SK-N-SH treated with all-trans-retinoic acid at 6 μM for 48 hours (cell line): Measurements from ENCODE around the gene RHOT2.

Experiments
- ATAC-seq: fragments of 200-7000 bp; cut with Tn5 transposase; 3 replicates; pipeline ENCODE4 v1.9.1; 2020; ENCODE audit warnings: mild to moderate bottlenecking, moderate library complexity
- ARNTL ChIP-seq: fragments of 450-650 bp; formaldehyde crosslinking; IDR thresholded peaks from 2 replicates; pipeline ENCODE4 v1.5.0; 2020; ENCODE audit warnings: low read depth, mild to moderate bottlenecking, moderate library complexity, borderline replicate concordance
- BACH2 ChIP-seq: fragments of 250-450 bp; sonication (Bioruptor Pico); IDR thresholded peaks from 2 replicates; pipeline ENCODE4 v1.9.0; 2021; ENCODE audit warnings: mild to moderate bottlenecking, borderline replicate concordance
- CSDC2 ChIP-seq: fragments of 250-450 bp; sonication (Bioruptor Pico); IDR thresholded peaks from 2 replicates; pipeline ENCODE4 v1.5.0; 2020; ENCODE audit warnings: mild to moderate bottlenecking, moderate library complexity
- GLIS3 ChIP-seq: fragments of 250-450 bp; sonication (Bioruptor Pico); IDR thresholded peaks from 2 replicates; pipeline ENCODE4 v1.5.0; 2020; ENCODE audit warnings: mild to moderate bottlenecking, moderate library complexity
- ISL1 ChIP-seq: fragments of 250-450 bp; sonication (Bioruptor Pico); IDR thresholded peaks from 2 replicates; pipeline ENCODE4 v2.1.2; 2022; ENCODE audit warnings: mild to moderate bottlenecking, moderate library complexity
- OSR1 ChIP-seq: fragments of 250-450 bp; sonication (Bioruptor Pico); IDR thresholded peaks from 2 replicates; pipeline ENCODE4 v1.8.0; 2022; ENCODE audit warnings: moderate library complexity, mild to moderate bottlenecking, inconsistent platforms
- PPARA ChIP-seq: fragments of 250-450 bp; sonication (Bioruptor Pico); IDR thresholded peaks from 2 replicates; pipeline ENCODE4 v1.5.0; 2020; ENCODE audit warnings: mild to moderate bottlenecking, borderline replicate concordance
- RARB ChIP-seq: fragments of 250-450 bp; sonication (Bioruptor Pico); IDR thresholded peaks from 2 replicates; pipeline ENCODE4 v1.8.0; 2021; ENCODE audit warnings: mild to moderate bottlenecking, moderate library complexity
- SNAI2 ChIP-seq: fragments of 250-450 bp; sonication (Bioruptor Pico); IDR thresholded peaks from 2 replicates; pipeline ENCODE4 v1.5.0; 2020; ENCODE audit warnings: mild to moderate bottlenecking, moderate library complexity
- TCF4 ChIP-seq: fragments of 250-450 bp; sonication (Bioruptor Pico); IDR thresholded peaks from 2 replicates; pipeline ENCODE4 v1.8.0; 2021; ENCODE audit warnings: mild to moderate bottlenecking, moderate library complexity, borderline replicate concordance
- TOX ChIP-seq: fragments of 250-450 bp; sonication (Bioruptor Pico); IDR thresholded peaks from 2 replicates; pipeline ENCODE4 v1.8.0; 2021; ENCODE audit warnings: mild to moderate bottlenecking, moderate library complexity, borderline replicate concordance
- ZFP3 ChIP-seq: fragments of 250-450 bp; sonication (Bioruptor Pico); IDR thresholded peaks from 2 replicates; pipeline ENCODE4 v1.5.0; 2020; ENCODE audit warnings: mild to moderate bottlenecking, moderate library complexity
- ZFP30 ChIP-seq: fragments of 450-650 bp; formaldehyde crosslinking; IDR thresholded peaks from 2 replicates; pipeline ENCODE4 v1.5.0; 2022; ENCODE audit warnings: mild to moderate bottlenecking, moderate library complexity
- ZNF565 ChIP-seq: fragments of 450-650 bp; formaldehyde crosslinking; conservative IDR thresholded peaks from 2 replicates; pipeline ENCODE4 v1.5.0; 2020; ENCODE audit warnings: low read depth, mild to moderate bottlenecking, moderate library complexity
- ZNF70 ChIP-seq: fragments of 450-650 bp; formaldehyde crosslinking; IDR thresholded peaks from 2 replicates; pipeline ENCODE4 v1.5.0; 2020; ENCODE audit warnings: mild to moderate bottlenecking, moderate library complexity
- ZNF8 ChIP-seq: fragments of 450-650 bp; formaldehyde crosslinking; IDR thresholded peaks from 2 replicates; pipeline ENCODE4 v1.5.0; 2020; ENCODE audit warnings: mild to moderate bottlenecking, moderate library complexity
- TF ChIP-seq, protein P1 (sequence below): fragments of 250-450 bp; sonication (Bioruptor Pico); IDR thresholded peaks from 2 replicates; pipeline ENCODE4 v1.5.1; 2020; ENCODE audit warnings: low read depth, mild to moderate bottlenecking, moderate library complexity
- TF ChIP-seq, protein P2 (sequence below): fragments of 250-450 bp; sonication (Bioruptor Pico); IDR thresholded peaks from 2 replicates; pipeline ENCODE4 v1.8.0; 2020; ENCODE audit warnings: mild to moderate bottlenecking, moderate library complexity, borderline replicate concordance
- TF ChIP-seq, protein P3 (sequence below): fragments of 250-450 bp; sonication (Bioruptor Pico); IDR thresholded peaks from 2 replicates; pipeline ENCODE4 v1.5.0; 2020; ENCODE audit warnings: mild to moderate bottlenecking, moderate library complexity
- TF ChIP-seq, protein P4 (sequence below): fragments of 250-450 bp; sonication (Bioruptor Pico); IDR thresholded peaks from 2 replicates; pipeline ENCODE4 v1.5.1; 2021; ENCODE audit warnings: mild to moderate bottlenecking, moderate library complexity
- TF ChIP-seq, protein P5 (sequence below): fragments of 250-450 bp; sonication (Bioruptor Pico); IDR thresholded peaks from 2 replicates; pipeline ENCODE4 v1.8.0; 2021; ENCODE audit warnings: low read depth, mild to moderate bottlenecking, moderate library complexity, borderline replicate concordance

RHOT2 gene

DNA sequence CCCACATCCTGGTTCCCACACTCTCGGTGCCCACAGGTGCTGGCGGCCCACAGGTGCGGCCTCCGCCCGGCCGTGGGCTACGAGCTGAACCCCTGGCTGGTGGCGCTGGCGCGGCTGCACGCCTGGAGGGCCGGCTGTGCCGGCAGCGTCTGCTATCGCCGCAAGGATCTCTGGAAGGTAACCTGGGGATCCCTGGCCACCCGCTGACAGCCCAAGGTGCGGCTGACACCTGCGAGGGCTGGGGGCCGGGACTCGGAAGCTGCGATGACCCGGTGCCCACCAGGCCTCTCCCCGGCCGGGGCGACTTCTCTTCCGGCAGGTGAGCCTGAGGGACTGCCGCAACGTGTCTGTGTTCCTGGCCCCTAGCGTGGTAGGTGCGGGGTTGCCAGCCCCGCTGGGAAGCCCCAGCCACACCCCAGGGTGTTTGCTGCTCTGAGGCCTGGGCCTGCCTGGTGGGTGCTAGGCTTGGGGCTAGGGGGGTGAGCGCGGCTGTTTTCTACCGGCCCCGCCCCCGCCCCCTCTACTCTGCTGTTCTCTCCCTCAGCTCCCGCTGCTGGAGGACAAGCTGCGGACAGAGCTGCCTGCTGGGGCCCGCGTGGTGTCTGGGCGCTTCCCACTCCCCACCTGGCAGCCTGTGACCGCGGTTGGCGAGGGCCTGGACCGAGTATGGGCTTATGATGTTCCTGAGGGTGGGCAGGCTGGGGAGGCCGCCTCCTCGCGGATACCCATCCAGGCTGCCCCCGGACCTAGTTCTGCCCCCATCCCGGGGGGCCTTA is 54.0 kb downstream of the RHOT2 start (continued):
- TF ChIP-seq, protein P1, sequence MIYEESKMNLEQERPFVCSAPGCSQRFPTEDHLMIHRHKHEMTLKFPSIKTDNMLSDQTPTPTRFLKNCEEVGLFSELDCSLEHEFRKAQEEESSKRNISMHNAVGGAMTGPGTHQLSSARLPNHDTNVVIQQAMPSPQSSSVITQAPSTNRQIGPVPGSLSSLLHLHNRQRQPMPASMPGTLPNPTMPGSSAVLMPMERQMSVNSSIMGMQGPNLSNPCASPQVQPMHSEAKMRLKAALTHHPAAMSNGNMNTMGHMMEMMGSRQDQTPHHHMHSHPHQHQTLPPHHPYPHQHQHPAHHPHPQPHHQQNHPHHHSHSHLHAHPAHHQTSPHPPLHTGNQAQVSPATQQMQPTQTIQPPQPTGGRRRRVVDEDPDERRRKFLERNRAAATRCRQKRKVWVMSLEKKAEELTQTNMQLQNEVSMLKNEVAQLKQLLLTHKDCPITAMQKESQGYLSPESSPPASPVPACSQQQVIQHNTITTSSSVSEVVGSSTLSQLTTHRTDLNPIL: no peak
- TF ChIP-seq GLIS3 (CRISPR knock-in tag) (no peak), TOX (CRISPR knock-in tag) (no peak), CSDC2 (no peak)

DNA sequence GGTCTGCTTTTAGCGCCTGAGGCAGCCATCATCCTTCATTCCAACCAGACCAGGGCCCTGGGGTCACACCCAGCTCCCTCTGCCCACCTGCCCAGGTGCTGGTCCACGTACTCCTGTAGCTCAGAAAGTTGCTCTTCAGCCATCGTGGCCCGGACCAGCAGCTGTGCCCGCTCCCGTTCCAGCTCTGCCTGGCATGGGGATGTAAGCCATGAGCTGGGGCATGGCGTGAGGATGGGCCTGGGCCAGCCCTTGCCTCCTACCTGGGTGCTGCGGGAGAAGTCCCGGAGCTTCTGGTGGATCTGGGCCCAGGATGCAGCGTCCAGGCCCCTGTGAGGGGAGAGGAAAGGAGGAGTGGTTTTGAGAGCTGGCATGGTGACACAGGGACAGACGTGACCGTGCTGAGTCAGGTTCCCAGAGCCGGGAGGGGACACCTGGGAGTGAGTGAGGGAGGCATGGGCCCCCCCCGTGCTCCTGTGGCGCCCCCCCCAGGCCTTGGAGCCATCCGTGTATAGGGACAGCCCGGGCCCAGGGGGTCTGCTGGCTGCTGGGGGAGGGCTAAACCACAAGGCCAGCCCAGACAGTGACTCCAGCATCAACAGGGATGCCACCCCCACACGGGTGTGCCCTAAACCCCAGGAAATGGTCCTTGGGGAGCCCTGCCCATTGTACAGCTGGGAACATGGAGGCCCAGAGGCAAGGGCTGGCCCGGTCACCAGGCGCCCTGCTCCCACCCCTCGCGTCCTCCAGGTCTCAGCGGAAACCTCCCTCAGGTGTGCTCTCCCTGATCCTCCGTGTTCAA is 55.1 kb downstream of the RHOT2 start:
- TF ChIP-seq TOX (CRISPR knock-in tag) (no peak), ZNF8 (no peak), RARB (no peak), BACH2 (CRISPR knock-in tag) (no peak), SNAI2 (no peak), GLIS3 (CRISPR knock-in tag) (no peak), ZNF70 (CRISPR knock-in tag) (no peak), ZFP30 (CRISPR knock-in tag) (no peak), ISL1 (CRISPR knock-in tag) (no peak), ARNTL (no peak), OSR1 (no peak), PPARA (CRISPR knock-in tag) (no peak), TCF4 (CRISPR knock-in tag) (no peak), ZNF565 (CRISPR knock-in tag) (no peak)
- TF ChIP-seq, protein P2, sequence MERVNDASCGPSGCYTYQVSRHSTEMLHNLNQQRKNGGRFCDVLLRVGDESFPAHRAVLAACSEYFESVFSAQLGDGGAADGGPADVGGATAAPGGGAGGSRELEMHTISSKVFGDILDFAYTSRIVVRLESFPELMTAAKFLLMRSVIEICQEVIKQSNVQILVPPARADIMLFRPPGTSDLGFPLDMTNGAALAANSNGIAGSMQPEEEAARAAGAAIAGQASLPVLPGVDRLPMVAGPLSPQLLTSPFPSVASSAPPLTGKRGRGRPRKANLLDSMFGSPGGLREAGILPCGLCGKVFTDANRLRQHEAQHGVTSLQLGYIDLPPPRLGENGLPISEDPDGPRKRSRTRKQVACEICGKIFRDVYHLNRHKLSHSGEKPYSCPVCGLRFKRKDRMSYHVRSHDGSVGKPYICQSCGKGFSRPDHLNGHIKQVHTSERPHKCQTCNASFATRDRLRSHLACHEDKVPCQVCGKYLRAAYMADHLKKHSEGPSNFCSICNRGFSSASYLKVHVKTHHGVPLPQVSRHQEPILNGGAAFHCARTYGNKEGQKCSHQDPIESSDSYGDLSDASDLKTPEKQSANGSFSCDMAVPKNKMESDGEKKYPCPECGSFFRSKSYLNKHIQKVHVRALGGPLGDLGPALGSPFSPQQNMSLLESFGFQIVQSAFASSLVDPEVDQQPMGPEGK (CRISPR knock-in tag): no peak
- TF ChIP-seq, protein P3, sequence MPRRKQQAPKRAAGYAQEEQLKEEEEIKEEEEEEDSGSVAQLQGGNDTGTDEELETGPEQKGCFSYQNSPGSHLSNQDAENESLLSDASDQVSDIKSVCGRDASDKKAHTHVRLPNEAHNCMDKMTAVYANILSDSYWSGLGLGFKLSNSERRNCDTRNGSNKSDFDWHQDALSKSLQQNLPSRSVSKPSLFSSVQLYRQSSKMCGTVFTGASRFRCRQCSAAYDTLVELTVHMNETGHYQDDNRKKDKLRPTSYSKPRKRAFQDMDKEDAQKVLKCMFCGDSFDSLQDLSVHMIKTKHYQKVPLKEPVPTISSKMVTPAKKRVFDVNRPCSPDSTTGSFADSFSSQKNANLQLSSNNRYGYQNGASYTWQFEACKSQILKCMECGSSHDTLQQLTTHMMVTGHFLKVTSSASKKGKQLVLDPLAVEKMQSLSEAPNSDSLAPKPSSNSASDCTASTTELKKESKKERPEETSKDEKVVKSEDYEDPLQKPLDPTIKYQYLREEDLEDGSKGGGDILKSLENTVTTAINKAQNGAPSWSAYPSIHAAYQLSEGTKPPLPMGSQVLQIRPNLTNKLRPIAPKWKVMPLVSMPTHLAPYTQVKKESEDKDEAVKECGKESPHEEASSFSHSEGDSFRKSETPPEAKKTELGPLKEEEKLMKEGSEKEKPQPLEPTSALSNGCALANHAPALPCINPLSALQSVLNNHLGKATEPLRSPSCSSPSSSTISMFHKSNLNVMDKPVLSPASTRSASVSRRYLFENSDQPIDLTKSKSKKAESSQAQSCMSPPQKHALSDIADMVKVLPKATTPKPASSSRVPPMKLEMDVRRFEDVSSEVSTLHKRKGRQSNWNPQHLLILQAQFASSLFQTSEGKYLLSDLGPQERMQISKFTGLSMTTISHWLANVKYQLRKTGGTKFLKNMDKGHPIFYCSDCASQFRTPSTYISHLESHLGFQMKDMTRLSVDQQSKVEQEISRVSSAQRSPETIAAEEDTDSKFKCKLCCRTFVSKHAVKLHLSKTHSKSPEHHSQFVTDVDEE: no peak
- TF ChIP-seq, protein P4, sequence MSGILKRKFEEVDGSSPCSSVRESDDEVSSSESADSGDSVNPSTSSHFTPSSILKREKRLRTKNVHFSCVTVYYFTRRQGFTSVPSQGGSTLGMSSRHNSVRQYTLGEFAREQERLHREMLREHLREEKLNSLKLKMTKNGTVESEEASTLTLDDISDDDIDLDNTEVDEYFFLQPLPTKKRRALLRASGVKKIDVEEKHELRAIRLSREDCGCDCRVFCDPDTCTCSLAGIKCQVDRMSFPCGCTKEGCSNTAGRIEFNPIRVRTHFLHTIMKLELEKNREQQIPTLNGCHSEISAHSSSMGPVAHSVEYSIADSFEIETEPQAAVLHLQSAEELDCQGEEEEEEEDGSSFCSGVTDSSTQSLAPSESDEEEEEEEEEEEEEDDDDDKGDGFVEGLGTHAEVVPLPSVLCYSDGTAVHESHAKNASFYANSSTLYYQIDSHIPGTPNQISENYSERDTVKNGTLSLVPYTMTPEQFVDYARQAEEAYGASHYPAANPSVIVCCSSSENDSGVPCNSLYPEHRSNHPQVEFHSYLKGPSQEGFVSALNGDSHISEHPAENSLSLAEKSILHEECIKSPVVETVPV (CRISPR knock-in tag): no peak
- TF ChIP-seq, protein P5, sequence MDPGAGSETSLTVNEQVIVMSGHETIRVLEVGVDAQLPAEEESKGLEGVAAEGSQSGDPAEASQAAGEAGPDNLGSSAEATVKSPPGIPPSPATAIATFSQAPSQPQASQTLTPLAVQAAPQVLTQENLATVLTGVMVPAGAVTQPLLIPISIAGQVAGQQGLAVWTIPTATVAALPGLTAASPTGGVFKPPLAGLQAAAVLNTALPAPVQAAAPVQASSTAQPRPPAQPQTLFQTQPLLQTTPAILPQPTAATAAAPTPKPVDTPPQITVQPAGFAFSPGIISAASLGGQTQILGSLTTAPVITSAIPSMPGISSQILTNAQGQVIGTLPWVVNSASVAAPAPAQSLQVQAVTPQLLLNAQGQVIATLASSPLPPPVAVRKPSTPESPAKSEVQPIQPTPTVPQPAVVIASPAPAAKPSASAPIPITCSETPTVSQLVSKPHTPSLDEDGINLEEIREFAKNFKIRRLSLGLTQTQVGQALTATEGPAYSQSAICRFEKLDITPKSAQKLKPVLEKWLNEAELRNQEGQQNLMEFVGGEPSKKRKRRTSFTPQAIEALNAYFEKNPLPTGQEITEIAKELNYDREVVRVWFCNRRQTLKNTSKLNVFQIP (CRISPR knock-in tag): no peak
- no peak for ATAC-seq

DNA sequence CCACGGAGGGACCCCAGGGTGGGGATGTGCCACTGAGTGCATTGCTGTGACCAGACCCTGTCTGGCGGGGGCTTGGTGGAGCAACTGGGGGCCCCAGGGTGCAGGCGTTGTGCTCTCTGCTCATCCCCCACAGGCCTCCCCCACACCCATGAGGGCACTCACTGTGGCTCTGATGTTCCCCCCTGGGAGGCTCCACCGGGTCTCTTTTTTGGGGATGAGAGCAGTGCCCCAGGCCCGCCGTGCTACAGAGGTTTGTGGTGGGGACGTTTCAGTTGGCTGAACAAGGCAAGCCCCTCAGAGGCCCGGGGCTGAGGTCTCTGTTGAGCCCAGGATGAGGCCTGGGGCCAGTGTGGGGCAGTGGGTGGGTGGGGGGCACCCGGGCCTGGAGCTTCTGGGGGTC is 55.8 kb downstream of the RHOT2 start:
- no peak for ATAC-seq
- no peak for TF ChIP-seq PPARA (CRISPR knock-in tag)
- TF ChIP-seq ZFP3 (CRISPR knock-in tag): no peak
- no peak for TF ChIP-seq ZNF70 (CRISPR knock-in tag)
- no peak for TF ChIP-seq BACH2 (CRISPR knock-in tag)
- TF ChIP-seq, protein P1: no peak
- TF ChIP-seq, protein P3: no peak
- no peak for TF ChIP-seq GLIS3 (CRISPR knock-in tag)
- no peak for TF ChIP-seq ZFP30 (CRISPR knock-in tag)
